ENCODE results near the gene ITGA8. TPM values are rescaled to one million over a fixed set of nuclear protein-coding genes. Genes with fewer than 3 reads are reported as not detected.

Gene ITGA8
- total and polyA plus RNA-seq, 2 of the 13 experiments (the other 11 are each of a cell fraction or from before 2014, with no cell fraction given): not detected

DNA sequence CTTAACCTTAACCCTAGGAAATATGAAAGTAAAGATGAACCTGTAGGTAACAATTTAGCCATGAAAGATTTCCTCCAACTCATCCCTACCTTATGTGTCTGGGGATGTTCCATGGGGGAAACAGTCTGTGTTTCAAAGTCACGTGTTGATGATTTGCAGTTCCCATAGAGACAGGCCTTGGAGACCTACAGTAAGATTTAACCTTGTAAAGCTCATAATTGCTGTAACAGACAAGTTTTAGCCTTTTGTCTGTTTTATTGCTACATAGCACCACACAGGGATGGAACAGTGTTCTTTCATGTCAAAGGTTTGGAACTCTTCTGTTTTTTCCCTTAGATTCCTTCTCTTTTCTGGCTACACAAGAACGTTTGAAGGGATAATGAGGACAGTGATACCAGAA is 35.2 kb upstream of the ITGA8 start:
- H3K36me3 ChIP-seq (replicated peaks in 1 of 2; ENCODE audit: control insufficient read depth in 1 of 2, insufficient read depth in 2 of 2, low read length in 2 of 2): no peaks in the 10 kb centered on the region
- no peak for DNase-seq (ENCODE audit: low spot score)
- H3K79me2 ChIP-seq (ENCODE audit: insufficient read depth, low read length): no peaks in the 10 kb centered on the region
- FAIRE-seq: no peak
- no peaks in the 10 kb centered on the region for H3K9me3 ChIP-seq (ENCODE audit: low read length)
- no peak overlapping the region for H3K27ac ChIP-seq (ENCODE audit: extremely low read length, insufficient read depth, low read length)
- peaks cover 1 to 5% of the 10 kb centered on the region in 2 experiments; a peak in 2 of 5 replicates for H3K27me3 ChIP-seq (ENCODE audit: control insufficient read depth in 1 of 2, insufficient read depth in 2 of 2, low read length in 2 of 2)
- H3K9ac ChIP-seq (ENCODE audit: insufficient read depth, low read depth, low read length): no peak overlapping the region
- BruUV-seq (replicated peaks): no TSS peak
- ChIA-PET CTCF (ENCODE audit: low intra/inter-chr PET ratio, low total read pairs) (no interaction called here), POLR2A (no interaction called here)
- in situ Hi-C loops (cut with HindIII; ENCODE audit: extremely low pct_ligation_motif_present, low pct_unique_long_range_greater_than_20kb) (no loop called here), intact Hi-C loops (cut with micrococcal nuclease; ENCODE audit: unreplicated experiment) (no loop called here)
- 0% methylated on average over 2 of the region's 2 CpGs for WGBS (ENCODE audit: low lambda C conversion rate)
- TF ChIP-seq IRX3 (CRISPR knock-in tag; IDR thresholded peaks at IDR 0.05; ENCODE audit: borderline replicate concordance, low read depth): no peak
- no peak for TF ChIP-seq TAF1 (CRISPR knock-in tag; IDR thresholded peaks at IDR 0.05)
- no peak for TF ChIP-seq ZNF543 (CRISPR knock-in tag; IDR thresholded peaks at IDR 0.05)
- TF ChIP-seq ZNF619 (CRISPR knock-in tag; IDR thresholded peaks at IDR 0.05): no peak
- no peak for TF ChIP-seq JUNB (CRISPR knock-in tag; IDR thresholded peaks at IDR 0.05; ENCODE audit: borderline replicate concordance)
- TF ChIP-seq EZH2 (conservative IDR thresholded peaks at IDR 0.05; ENCODE audit: low read depth, low read length): no peak
- no peak for TF ChIP-seq ZNF614 (CRISPR knock-in tag; IDR thresholded peaks at IDR 0.05; ENCODE audit: borderline replicate concordance)
- TF ChIP-seq CENPX (CRISPR knock-in tag; IDR thresholded peaks at IDR 0.05): no peak
- no peak overlapping the region for H2AFZ ChIP-seq (ENCODE audit: low read length)
- H3K4me2 ChIP-seq (ENCODE audit: low read depth, low read length): no peak overlapping the region
- no peaks in the 10 kb centered on the region for H4K20me1 ChIP-seq (ENCODE audit: insufficient read depth, low read length)
- ATAC-seq: no peak
- H3K4me1 ChIP-seq (ENCODE audit: insufficient read depth, low read length): no peaks in the 10 kb centered on the region
- H3K4me3 ChIP-seq (replicated peaks in 1 of 3; ENCODE audit: insufficient read depth in 1 of 3, low read depth in 2 of 3, low read length in 3 of 3): no peak overlapping the region

DNA sequence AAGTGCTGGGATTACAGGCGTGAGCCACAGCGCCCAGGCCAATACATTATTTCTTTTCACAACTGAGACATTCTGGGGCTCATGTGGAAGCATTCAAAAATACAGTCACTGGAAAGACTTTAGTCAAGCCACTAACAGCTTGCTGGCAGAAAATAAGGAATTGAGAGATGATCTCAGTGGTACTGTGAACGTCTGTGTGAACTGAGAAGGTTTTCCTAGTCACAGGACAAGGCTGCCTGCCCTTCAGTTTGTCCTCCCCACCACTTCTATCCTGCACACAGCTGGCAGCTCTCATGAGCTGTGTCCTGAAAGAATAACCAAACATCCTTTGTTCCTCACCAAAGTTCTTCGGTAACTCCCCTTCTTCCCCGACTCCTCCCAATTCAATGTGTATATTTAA is 31.3 kb upstream of the ITGA8 start:
- POLR2A ChIA-PET: no interaction called here
- Histone ChIP-seq H3K4me3 (replicated peaks in 1 of 3; ENCODE audit: insufficient read depth in 1 of 3, low read depth in 2 of 3, low read length in 3 of 3) (no peak overlapping the region), H3K4me1 (ENCODE audit: insufficient read depth, low read length) (no peaks in the 10 kb centered on the region), H3K4me2 (ENCODE audit: low read depth, low read length) (no peak overlapping the region), H3K9ac (ENCODE audit: insufficient read depth, low read depth, low read length) (no peak overlapping the region), H3K27ac (ENCODE audit: extremely low read length, insufficient read depth, low read length) (no peak overlapping the region), H4K20me1 (ENCODE audit: insufficient read depth, low read length) (no peaks in the 10 kb centered on the region), H3K79me2 (ENCODE audit: insufficient read depth, low read length) (no peaks in the 10 kb centered on the region), H2AFZ (ENCODE audit: low read length) (no peak overlapping the region), H3K36me3 (replicated peaks in 1 of 2; ENCODE audit: control insufficient read depth in 1 of 2, insufficient read depth in 2 of 2, low read length in 2 of 2) (no peaks in the 10 kb centered on the region), H3K27me3 (ENCODE audit: control insufficient read depth in 1 of 2, insufficient read depth in 2 of 2, low read length in 2 of 2) (peaks cover 0 to 7% of the 10 kb centered on the region in 2 experiments; a peak in 1 of 5 replicates), H3K9me3 (ENCODE audit: low read length) (no peaks in the 10 kb centered on the region)
- WGBS (ENCODE audit: low lambda C conversion rate): 66% methylated on average over 5 of the region's 5 CpGs
- ATAC-seq (no peak), DNase-seq (ENCODE audit: low spot score) (no peak), FAIRE-seq (no peak)
- in situ Hi-C loops (cut with HindIII; ENCODE audit: extremely low pct_ligation_motif_present, low pct_unique_long_range_greater_than_20kb) (no loop called here), intact Hi-C loops (cut with micrococcal nuclease; ENCODE audit: unreplicated experiment) (no loop called here)
- no TSS peak for BruUV-seq (replicated peaks)
- CTCF ChIA-PET (ENCODE audit: low intra/inter-chr PET ratio, low total read pairs): no interaction called here
- no peak for TF ChIP-seq NFATC3 (CRISPR knock-in tag; IDR thresholded peaks at IDR 0.05)
- TF ChIP-seq, protein P1, sequence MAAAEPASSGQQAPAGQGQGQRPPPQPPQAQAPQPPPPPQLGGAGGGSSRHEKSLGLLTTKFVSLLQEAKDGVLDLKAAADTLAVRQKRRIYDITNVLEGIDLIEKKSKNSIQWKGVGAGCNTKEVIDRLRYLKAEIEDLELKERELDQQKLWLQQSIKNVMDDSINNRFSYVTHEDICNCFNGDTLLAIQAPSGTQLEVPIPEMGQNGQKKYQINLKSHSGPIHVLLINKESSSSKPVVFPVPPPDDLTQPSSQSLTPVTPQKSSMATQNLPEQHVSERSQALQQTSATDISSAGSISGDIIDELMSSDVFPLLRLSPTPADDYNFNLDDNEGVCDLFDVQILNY (CRISPR knock-in tag; conservative IDR thresholded peaks at IDR 0.05): no peak
- TF ChIP-seq FLYWCH1 (CRISPR knock-in tag; IDR thresholded peaks at IDR 0.05): no peak
- TF ChIP-seq SP5 (CRISPR knock-in tag; IDR thresholded peaks at IDR 0.05; ENCODE audit: borderline replicate concordance, low read depth): no peak
- no peak for TF ChIP-seq ZNF3 (CRISPR knock-in tag; IDR thresholded peaks at IDR 0.05)
- TF ChIP-seq ZFP41 (CRISPR knock-in tag; IDR thresholded peaks at IDR 0.05; ENCODE audit: borderline replicate concordance): no peak
- TF ChIP-seq KDM2A (CRISPR knock-in tag; IDR thresholded peaks at IDR 0.05; ENCODE audit: borderline replicate concordance, low read depth): no peak
- no peak for TF ChIP-seq ZNF451 (CRISPR knock-in tag; IDR thresholded peaks at IDR 0.05)
- no peak for TF ChIP-seq MLLT10 (CRISPR knock-in tag; IDR thresholded peaks at IDR 0.05)
- TF ChIP-seq, protein P2, sequence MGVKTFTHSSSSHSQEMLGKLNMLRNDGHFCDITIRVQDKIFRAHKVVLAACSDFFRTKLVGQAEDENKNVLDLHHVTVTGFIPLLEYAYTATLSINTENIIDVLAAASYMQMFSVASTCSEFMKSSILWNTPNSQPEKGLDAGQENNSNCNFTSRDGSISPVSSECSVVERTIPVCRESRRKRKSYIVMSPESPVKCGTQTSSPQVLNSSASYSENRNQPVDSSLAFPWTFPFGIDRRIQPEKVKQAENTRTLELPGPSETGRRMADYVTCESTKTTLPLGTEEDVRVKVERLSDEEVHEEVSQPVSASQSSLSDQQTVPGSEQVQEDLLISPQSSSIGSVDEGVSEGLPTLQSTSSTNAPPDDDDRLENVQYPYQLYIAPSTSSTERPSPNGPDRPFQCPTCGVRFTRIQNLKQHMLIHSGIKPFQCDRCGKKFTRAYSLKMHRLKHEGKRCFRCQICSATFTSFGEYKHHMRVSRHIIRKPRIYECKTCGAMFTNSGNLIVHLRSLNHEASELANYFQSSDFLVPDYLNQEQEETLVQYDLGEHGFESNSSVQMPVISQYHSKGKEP (CRISPR knock-in tag; IDR thresholded peaks at IDR 0.05): no peak

Measured in HepG2 (cell line).